ENCODE measurements around the gene SNX9. TPM values are rescaled to one million over a fixed set of nuclear protein-coding genes. Genes with fewer than 3 reads are reported as not detected.

SNX9 gene
- total and polyA plus RNA-seq, 10 of the 15 experiments (the other 5 are each of a cell fraction or from before 2014, with no cell fraction given) = 0.03 to 2.0 (median 0.37) TPM

GRCh38 chr6:157967020-157967419, 144.0 kb downstream of the SNX9 start:
- ATAC-seq (no peak), DNase-seq (ENCODE audit: low read depth, low spot score) (no peak), FAIRE-seq (no peak)
- Histone ChIP-seq H4K20me1 (ENCODE audit: control insufficient read depth, insufficient read depth) (no peaks in the 10 kb centered on the region), H2AFZ (ENCODE audit: control insufficient read depth, low read depth, low read length) (no peak overlapping the region), H3K27me3 (replicated peaks in 1 of 2; ENCODE audit: control insufficient read depth in 2 of 2, insufficient read depth in 2 of 2, low read length in 1 of 2) (no peaks in the 10 kb centered on the region; a peak in 2 of 4 replicates), H3K36me3 (ENCODE audit: control insufficient read depth in 2 of 2, insufficient read depth in 2 of 2, low read length in 1 of 2) (no peaks in the 10 kb centered on the region), H3K4me3 (no peak overlapping the region), H3K27ac (ENCODE audit: control insufficient read depth, insufficient read depth) (no peak overlapping the region), H3K4me1 (ENCODE audit: control insufficient read depth, insufficient read depth, low read length) (no peaks in the 10 kb centered on the region), H3K79me2 (ENCODE audit: control insufficient read depth, insufficient read depth, low read length) (no peaks in the 10 kb centered on the region), H3K9me3 (replicated peaks; ENCODE audit: control insufficient read depth, insufficient read depth, low read length) (no peaks in the 10 kb centered on the region), H3K9ac (ENCODE audit: control insufficient read depth, insufficient read depth, low read length) (no peak overlapping the region), H3K4me2 (ENCODE audit: control insufficient read depth, insufficient read depth) (no peak overlapping the region)
- ChIA-PET SMC1A (ENCODE audit: uncharacterized antibody, unreplicated experiment) (no interaction called here), CTCF (no interaction called here), POLR2A (no interaction called here), RAD21 (ENCODE audit: unreplicated experiment) (no interaction called here)
- BruUV-seq (replicated peaks) = no TSS peak
- intact Hi-C loops (cut with micrococcal nuclease; ENCODE audit: unreplicated experiment) (no loop called here), in situ Hi-C loops (cut with MboI) (no loop called here)
- 23% methylated on average over 6 of the region's 6 CpGs for WGBS (ENCODE audit: insufficient coverage, insufficient replicate concordance, low lambda C conversion rate, missing lambda C conversion rate)
- no peak for TF ChIP-seq RB1 (IDR thresholded peaks at IDR 0.05; ENCODE audit: borderline replicate concordance)
- no peak for TF ChIP-seq ZZZ3 (IDR thresholded peaks at IDR 0.05; ENCODE audit: control insufficient read depth, insufficient read length, low read depth)
- no peak for TF ChIP-seq NFYA (IDR thresholded peaks at IDR 0.05; ENCODE audit: borderline replicate concordance, low read depth, low read length)
- no peak for TF ChIP-seq GABPA (IDR thresholded peaks at IDR 0.05; ENCODE audit: low read depth)
- no peak for TF ChIP-seq SMC3 (IDR thresholded peaks at IDR 0.05; ENCODE audit: borderline replicate concordance, low read length)
- no peak for TF ChIP-seq TAF1 (IDR thresholded peaks at IDR 0.05; ENCODE audit: borderline replicate concordance, low read depth, low read length)
- no peak for TF ChIP-seq USF2 (IDR thresholded peaks at IDR 0.05; ENCODE audit: borderline replicate concordance, low read depth, low read length)
- TF ChIP-seq SP1 (IDR thresholded peaks at IDR 0.05; ENCODE audit: low read depth, low read length) = no peak
- TF ChIP-seq E4F1 (IDR thresholded peaks at IDR 0.05; ENCODE audit: borderline replicate concordance, partially characterized antibody) = no peak
